Endothelial cell (in vitro differentiated cells): ENCODE results near the gene C20orf173. TPM values are rescaled to one million over a fixed set of nuclear protein-coding genes. Genes with fewer than 3 reads are reported as not detected.

Source experiments
- total RNA-seq: library from RNA; stranded (reverse); fragmentation: NEBNext Ultra II Directional; extraction: Animal tissue kit (Norgen Biotek cat#: 25700); gene quantifications from one replicate; pipeline ENCODE4 v1.2.1, GENCODE V29; 2021; ENCODE audit not compliant: unreplicated experiment

Gene C20orf173
- total RNA-seq, 1 donor from 2014 or later: not detected

Other genes with a start within 250 kb of the C20orf173 start
- gene EIF6, start 244.9 kb downstream of the C20orf173 start, total RNA-seq: 120 TPM
- gene FAM83C, start 237.2 kb downstream of the C20orf173 start, total RNA-seq: not detected
- 41.7 TPM for gene UQCC1, start 117.7 kb downstream of the C20orf173 start, total RNA-seq
- gene GDF5, start 91.4 kb downstream of the C20orf173 start, total RNA-seq: not detected
- 30.7 TPM for gene CEP250, start 74.1 kb downstream of the C20orf173 start, total RNA-seq
- 282 TPM for gene ERGIC3, start 12.4 kb upstream of the C20orf173 start, total RNA-seq
- 15.2 TPM for gene SPAG4, start 86.2 kb upstream of the C20orf173 start, total RNA-seq
- 233 TPM for gene CPNE1, start 135.2 kb upstream of the C20orf173 start, total RNA-seq
- gene RBM12, start 135.2 kb upstream of the C20orf173 start, total RNA-seq: 121 TPM
- 18.3 TPM for gene NFS1, start 169.7 kb upstream of the C20orf173 start, total RNA-seq
- gene ROMO1, start 169.8 kb upstream of the C20orf173 start, total RNA-seq: 159 TPM
- gene RBM39, start 212.6 kb upstream of the C20orf173 start, total RNA-seq: 308 TPM
- gene PHF20, start 242.4 kb upstream of the C20orf173 start, total RNA-seq: 101 TPM